Endothelial cell of hepatic sinusoid (primary cell): ENCODE data around the gene DLX1.

Experiments
- in situ Hi-C: cut with HindIII; loops from 2 replicates; pipeline ENCODE4 v1.10.0; 2017; ENCODE audit warnings: low sequenced_read_pairs

DLX1 gene

GRCh38 chr2:172086241-172087206 lies 1.2 kb downstream of the DLX1 start:
- in situ Hi-C loops, result no loop called here

GRCh38 chr2:172087207-172087779 lies 2.0 kb downstream of the DLX1 start:
- in situ Hi-C loops, result no loop called here

GRCh38 chr2:172087780-172088244 lies 2.5 kb downstream of the DLX1 start:
- in situ Hi-C loops, result no loop called here

- in situ Hi-C loops, result no loop called here
Measured at GRCh38 chr2:172088245-172089004, 3.1 kb downstream of the DLX1 start.

GRCh38 chr2:172089005-172089504 lies 3.7 kb downstream of the DLX1 start:
- in situ Hi-C loops, result no loop called here

- in situ Hi-C loops, result no loop called here
Measured at GRCh38 chr2:172089633-172090032, 4.3 kb downstream of the DLX1 start.

GRCh38 chr2:172090044-172090961 lies 5.0 kb downstream of the DLX1 start:
- in situ Hi-C loops, result no loop called here

GRCh38 chr2:172091000-172091641 lies 5.8 kb downstream of the DLX1 start:
- in situ Hi-C loops, result no loop called here

GRCh38 chr2:172091761-172092566 lies 6.7 kb downstream of the DLX1 start:
- in situ Hi-C loops, result no loop called here

- in situ Hi-C loops, result no loop called here
Measured at GRCh38 chr2:172092716-172093415, 7.6 kb downstream of the DLX1 start.

GRCh38 chr2:172093416-172094293 lies 8.3 kb downstream of the DLX1 start:
- in situ Hi-C loops, result no loop called here

GRCh38 chr2:172094294-172095145 lies 9.2 kb downstream of the DLX1 start:
- in situ Hi-C loops, result no loop called here

GRCh38 chr2:172095146-172095904 lies 10.0 kb downstream of the DLX1 start:
- in situ Hi-C loops, result no loop called here

GRCh38 chr2:172095905-172096625 lies 10.8 kb downstream of the DLX1 start:
- in situ Hi-C loops, result no loop called here
